NT2/D1 (cell line): ENCODE results near the gene MYMX.
A peak's percentile ranks its signal among the peaks of the same experiment; 100 is the strongest.

Source experiments
- DNase-seq: peaks from one replicate; pipeline ENCODE4 v3.0.0-alpha.2; 2011; ENCODE audit warnings: low read depth, low spot score
- H3K27me3 ChIP-seq: 2 replicates; pipeline ENCODE4 v1.6.0; 2011; ENCODE audit warnings: mild to moderate bottlenecking; ENCODE audit not compliant: insufficient read length, insufficient read depth
- H3K36me3 ChIP-seq: 2 replicates; pipeline ENCODE4 v1.6.1; 2011; ENCODE audit warnings: mild to moderate bottlenecking, low read length, mixed read lengths; ENCODE audit not compliant: insufficient read depth, insufficient read length
- H3K4me1 ChIP-seq: 2 replicates; pipeline ENCODE4 v1.5.1; 2011; ENCODE audit not compliant: insufficient read depth, insufficient read length
- H3K4me3 ChIP-seq: 2 replicates; pipeline ENCODE4 v1.5.1; 2011; ENCODE audit warnings: low read depth; ENCODE audit not compliant: insufficient read length
- H3K9ac ChIP-seq: 2 replicates; pipeline ENCODE4 v1.6.0; 2011; ENCODE audit warnings: low read depth; ENCODE audit not compliant: insufficient read length
- H3K9me3 ChIP-seq: 2 replicates; pipeline ENCODE4 v1.5.1; 2011; ENCODE audit warnings: mild to moderate bottlenecking, low read length; ENCODE audit not compliant: insufficient read depth
- SUZ12 ChIP-seq: IDR thresholded peaks from 2 replicates; pipeline ENCODE4 v1.6.1; 2011; ENCODE audit not compliant: insufficient read length, insufficient read depth; ENCODE audit errors: extremely low read depth
- YY1 ChIP-seq: IDR thresholded peaks from 2 replicates; pipeline ENCODE4 v1.6.1; 2011; ENCODE audit not compliant: insufficient read length, insufficient read depth
- ZNF274 ChIP-seq: IDR thresholded peaks from 2 replicates; pipeline ENCODE4 v1.6.1; 2011; ENCODE audit warnings: mild to moderate bottlenecking, low read depth, low read length

Gene MYMX

GRCh38 chr6:44201200-44201599 is 15.5 kb upstream of the MYMX start:
- Histone ChIP-seq H3K9me3 (no peaks in the 10 kb centered on the region), H3K27me3 (no peaks in the 10 kb centered on the region), H3K36me3 (no peaks in the 10 kb centered on the region), H3K4me1 (peaks cover 17% of the 10 kb centered on the region), H3K4me3 (no peak overlapping the region), H3K9ac (no peak overlapping the region)
- DNase-seq = no peak
- TF ChIP-seq SUZ12 (no peak), YY1 (no peak), ZNF274 (no peak)

- TF ChIP-seq YY1 (no peak), SUZ12 (no peak), ZNF274 (no peak)
- Histone ChIP-seq H3K4me3 (no peak overlapping the region), H3K9me3 (no peaks in the 10 kb centered on the region), H3K4me1 (peaks cover 17% of the 10 kb centered on the region), H3K36me3 (no peaks in the 10 kb centered on the region), H3K27me3 (no peaks in the 10 kb centered on the region), H3K9ac (peak overlapping the region; percentile 61)
- no peak for DNase-seq
These were observed 15.0 kb upstream of the MYMX start for GRCh38 chr6:44201638-44202303.

- Histone ChIP-seq H3K4me1 (peaks cover 17% of the 10 kb centered on the region), H3K27me3 (no peaks in the 10 kb centered on the region), H3K36me3 (no peaks in the 10 kb centered on the region), H3K9me3 (no peaks in the 10 kb centered on the region), H3K4me3 (peak overlapping the region; percentile 9), H3K9ac (peak overlapping the region; percentile 65)
- TF ChIP-seq YY1 = no peak
- TF ChIP-seq SUZ12 = no peak
- DNase-seq = peak; percentile 70
These were observed 14.3 kb upstream of the MYMX start for GRCh38 chr6:44202332-44202971.

GRCh38 chr6:44202972-44203750 is 13.6 kb upstream of the MYMX start:
- TF ChIP-seq ZNF274 = no peak
- TF ChIP-seq YY1 = no peak
- no peak for TF ChIP-seq SUZ12
- H3K4me3 ChIP-seq = peak overlapping the region; percentile 9
- no peak for DNase-seq
- H3K36me3 ChIP-seq = no peaks in the 10 kb centered on the region
- peak overlapping the region; percentile 65 for H3K9ac ChIP-seq
- H3K9me3 ChIP-seq = no peaks in the 10 kb centered on the region
- no peaks in the 10 kb centered on the region for H3K27me3 ChIP-seq
- peaks cover 17% of the 10 kb centered on the region for H3K4me1 ChIP-seq

- H3K27me3 ChIP-seq = no peaks in the 10 kb centered on the region
- H3K4me3 ChIP-seq = no peak overlapping the region
- peaks cover 17% of the 10 kb centered on the region for H3K4me1 ChIP-seq
- no peaks in the 10 kb centered on the region for H3K36me3 ChIP-seq
- H3K9me3 ChIP-seq = no peaks in the 10 kb centered on the region
- TF ChIP-seq SUZ12 = no peak
- TF ChIP-seq ZNF274 = no peak
- no peak for TF ChIP-seq YY1
- no peak overlapping the region for H3K9ac ChIP-seq
- DNase-seq = no peak
These were observed 12.8 kb upstream of the MYMX start for GRCh38 chr6:44203955-44204354.

- Histone ChIP-seq H3K36me3 (no peaks in the 10 kb centered on the region), H3K9ac (no peak overlapping the region), H3K4me3 (no peak overlapping the region), H3K4me1 (no peaks in the 10 kb centered on the region), H3K27me3 (no peaks in the 10 kb centered on the region), H3K9me3 (no peaks in the 10 kb centered on the region)
- no peak for DNase-seq
- no peak for TF ChIP-seq ZNF274
- TF ChIP-seq SUZ12 = no peak
- TF ChIP-seq YY1 = no peak
These were observed 8.8 kb upstream of the MYMX start for GRCh38 chr6:44207966-44208365.

- no peak overlapping the region for H3K4me3 ChIP-seq
- no peak for DNase-seq
- no peak for TF ChIP-seq SUZ12
- TF ChIP-seq ZNF274 = no peak
- TF ChIP-seq YY1 = no peak
- no peaks in the 10 kb centered on the region for H3K36me3 ChIP-seq
- peaks cover 3% of the 10 kb centered on the region for H3K4me1 ChIP-seq
- no peak overlapping the region for H3K9ac ChIP-seq
- H3K27me3 ChIP-seq = no peaks in the 10 kb centered on the region
- H3K9me3 ChIP-seq = no peaks in the 10 kb centered on the region
These were observed 5.4 kb upstream of the MYMX start for GRCh38 chr6:44211284-44211683.
